Peyer's patch (tissue), 4 donors: ENCODE measurements around the gene CLDN5.

Source experiments
- POLR2A ChIP-seq, 2 donors: fragments of 450-650 bp; IDR thresholded peaks; one replicate each; pipeline ENCODE4 v1.5.1; 2017; ENCODE audit warnings: antibody characterized with exemption in 2 of 2, mild to moderate bottlenecking in 2 of 2, moderate library complexity in 2 of 2
- TF ChIP-seq, protein P1 (sequence below), 6 experiments: fragments of 450-650 bp in 4 of 6; fragments of 200-600 bp in 2 of 6; sonication (generic) in 1 of 6; IDR thresholded peaks; one replicate each; pipeline ENCODE4 v1.5.1; 2017 to 2019; ENCODE audit warnings: antibody characterized with exemption in 6 of 6, mild to moderate bottlenecking in 3 of 6, moderate library complexity in 1 of 6

DNA sequence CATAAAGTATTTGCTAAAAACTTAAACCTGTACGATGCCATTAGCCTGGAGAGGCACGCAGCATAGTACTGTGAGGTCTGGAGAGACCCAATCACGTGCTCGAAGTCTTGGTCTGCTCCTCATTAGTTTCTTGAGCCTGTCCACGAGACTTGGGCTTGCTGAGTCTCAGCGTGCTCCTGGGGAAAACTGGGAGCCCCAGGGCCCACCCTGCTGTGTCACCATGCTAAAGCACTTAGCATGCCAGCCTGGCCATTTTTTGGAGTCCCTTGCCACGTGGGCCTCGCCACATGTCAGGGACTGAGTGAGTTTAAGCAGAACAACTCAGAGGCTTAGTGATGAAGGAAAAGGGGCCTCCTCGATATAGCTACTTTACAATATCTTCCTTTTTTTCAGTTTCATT, 41.9 kb downstream of the CLDN5 start:
- TF ChIP-seq, protein P1, sequence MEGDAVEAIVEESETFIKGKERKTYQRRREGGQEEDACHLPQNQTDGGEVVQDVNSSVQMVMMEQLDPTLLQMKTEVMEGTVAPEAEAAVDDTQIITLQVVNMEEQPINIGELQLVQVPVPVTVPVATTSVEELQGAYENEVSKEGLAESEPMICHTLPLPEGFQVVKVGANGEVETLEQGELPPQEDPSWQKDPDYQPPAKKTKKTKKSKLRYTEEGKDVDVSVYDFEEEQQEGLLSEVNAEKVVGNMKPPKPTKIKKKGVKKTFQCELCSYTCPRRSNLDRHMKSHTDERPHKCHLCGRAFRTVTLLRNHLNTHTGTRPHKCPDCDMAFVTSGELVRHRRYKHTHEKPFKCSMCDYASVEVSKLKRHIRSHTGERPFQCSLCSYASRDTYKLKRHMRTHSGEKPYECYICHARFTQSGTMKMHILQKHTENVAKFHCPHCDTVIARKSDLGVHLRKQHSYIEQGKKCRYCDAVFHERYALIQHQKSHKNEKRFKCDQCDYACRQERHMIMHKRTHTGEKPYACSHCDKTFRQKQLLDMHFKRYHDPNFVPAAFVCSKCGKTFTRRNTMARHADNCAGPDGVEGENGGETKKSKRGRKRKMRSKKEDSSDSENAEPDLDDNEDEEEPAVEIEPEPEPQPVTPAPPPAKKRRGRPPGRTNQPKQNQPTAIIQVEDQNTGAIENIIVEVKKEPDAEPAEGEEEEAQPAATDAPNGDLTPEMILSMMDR (IDR thresholded peaks at IDR 0.05): no peak
- TF ChIP-seq POLR2A (IDR thresholded peaks at IDR 0.05): no peak
